ENCODE measurements around the gene NEUROG1. TPM values are rescaled to one million over a fixed set of nuclear protein-coding genes. Genes with fewer than 3 reads are reported as not detected.

Gene NEUROG1
- total and polyA plus RNA-seq, 2 of the 13 experiments (the other 11 are each of a cell fraction or from before 2014, with no cell fraction given): not detected

GRCh38 chr5:135517631-135518030 is 18.1 kb downstream of the NEUROG1 start:
- no peaks in the 10 kb centered on the region for H4K20me1 ChIP-seq (ENCODE audit: insufficient read depth, low read length)
- no peaks in the 10 kb centered on the region for H3K9me3 ChIP-seq (ENCODE audit: low read length)
- BruUV-seq (replicated peaks): no TSS peak
- 1% methylated on average over 4 of the region's 4 CpGs for WGBS (ENCODE audit: low lambda C conversion rate)
- no peak overlapping the region for H2AFZ ChIP-seq (ENCODE audit: low read length)
- no peaks in the 10 kb centered on the region for H3K4me1 ChIP-seq (ENCODE audit: insufficient read depth, low read length)
- DNase-seq (ENCODE audit: low spot score): no peak
- POLR2A ChIA-PET: no interaction called here
- TF ChIP-seq ZNF12 (CRISPR knock-in tag; IDR thresholded peaks at IDR 0.05) (peak; percentile 28; the same call in 1 of the 2 replicates), ZNF205 (CRISPR knock-in tag; IDR thresholded peaks at IDR 0.05) (no peak)
- no peak overlapping the region for H3K4me2 ChIP-seq (ENCODE audit: low read depth, low read length)
- H3K27me3 ChIP-seq (ENCODE audit: control insufficient read depth in 1 of 2, insufficient read depth in 2 of 2, low read length in 2 of 2): no peaks in the 10 kb centered on the region
- in situ Hi-C loops (cut with HindIII; ENCODE audit: extremely low pct_ligation_motif_present, low pct_unique_long_range_greater_than_20kb): no loop called here
- CTCF ChIA-PET (ENCODE audit: low intra/inter-chr PET ratio, low total read pairs): no interaction called here
- no peak for FAIRE-seq
- H3K36me3 ChIP-seq (replicated peaks in 1 of 2; ENCODE audit: control insufficient read depth in 1 of 2, insufficient read depth in 2 of 2, low read length in 2 of 2): no peaks in the 10 kb centered on the region
- H3K9ac ChIP-seq (ENCODE audit: insufficient read depth, low read depth, low read length): no peak overlapping the region
- H3K27ac ChIP-seq (ENCODE audit: extremely low read length, insufficient read depth, low read length): no peak overlapping the region
- no peak overlapping the region for H3K4me3 ChIP-seq (replicated peaks in 1 of 3; ENCODE audit: insufficient read depth in 1 of 3, low read depth in 2 of 3, low read length in 3 of 3)
- intact Hi-C loops (cut with micrococcal nuclease; ENCODE audit: unreplicated experiment): no loop called here
- no peaks in the 10 kb centered on the region for H3K79me2 ChIP-seq (ENCODE audit: insufficient read depth, low read length)
- ATAC-seq: no peak

DNA sequence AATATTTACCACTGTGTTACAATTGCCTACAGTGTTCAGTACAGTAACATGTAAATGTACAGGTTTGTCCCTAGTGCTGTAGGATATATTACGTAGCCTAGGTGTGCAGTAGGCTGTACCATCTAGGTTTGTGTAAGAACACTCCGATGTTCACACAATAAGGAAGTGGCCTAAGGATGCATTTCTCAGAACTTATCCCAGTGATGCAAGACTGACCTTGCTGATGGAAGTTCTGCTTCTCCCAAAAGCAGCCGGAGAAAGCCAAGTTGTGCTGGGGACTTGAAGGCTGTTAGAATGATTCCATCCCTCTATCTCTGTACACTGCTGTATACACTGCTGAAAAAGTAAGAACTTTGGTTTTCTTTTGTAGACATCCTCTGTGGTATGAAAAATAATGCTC is 21.6 kb downstream of the NEUROG1 start:
- Histone ChIP-seq H3K4me2 (ENCODE audit: low read depth, low read length) (no peak overlapping the region), H3K27me3 (ENCODE audit: control insufficient read depth in 1 of 2, insufficient read depth in 2 of 2, low read length in 2 of 2) (peaks cover 0 to 13% of the 10 kb centered on the region in 2 experiments; a peak in 3 of 5 replicates), H3K27ac (ENCODE audit: extremely low read length, insufficient read depth, low read length) (no peak overlapping the region), H4K20me1 (ENCODE audit: insufficient read depth, low read length) (no peaks in the 10 kb centered on the region), H2AFZ (ENCODE audit: low read length) (no peak overlapping the region), H3K4me3 (replicated peaks in 1 of 3; ENCODE audit: insufficient read depth in 1 of 3, low read depth in 2 of 3, low read length in 3 of 3) (no peak overlapping the region), H3K79me2 (ENCODE audit: insufficient read depth, low read length) (no peaks in the 10 kb centered on the region), H3K9me3 (ENCODE audit: low read length) (no peaks in the 10 kb centered on the region), H3K4me1 (ENCODE audit: insufficient read depth, low read length) (peaks cover 15% of the 10 kb centered on the region), H3K9ac (ENCODE audit: insufficient read depth, low read depth, low read length) (no peak overlapping the region), H3K36me3 (replicated peaks in 1 of 2; ENCODE audit: control insufficient read depth in 1 of 2, insufficient read depth in 2 of 2, low read length in 2 of 2) (no peaks in the 10 kb centered on the region)
- in situ Hi-C loops (cut with HindIII; ENCODE audit: extremely low pct_ligation_motif_present, low pct_unique_long_range_greater_than_20kb): no loop called here
- TF ChIP-seq EZH2 (conservative IDR thresholded peaks at IDR 0.05; ENCODE audit: low read depth, low read length) (no peak), SAFB2 (CRISPR knock-in tag; IDR thresholded peaks at IDR 0.05; ENCODE audit: borderline replicate concordance, low read depth) (no peak), ZNF629 (CRISPR knock-in tag; conservative IDR thresholded peaks at IDR 0.05) (no peak), ARNTL (CRISPR knock-in tag; IDR thresholded peaks at IDR 0.05) (no peak), NFATC3 (CRISPR knock-in tag; IDR thresholded peaks at IDR 0.05) (no peak), ZNF33A (CRISPR knock-in tag; IDR thresholded peaks at IDR 0.05; ENCODE audit: borderline replicate concordance) (no peak), KDM1A (CRISPR knock-in tag; IDR thresholded peaks at IDR 0.05) (no peak), REPIN1 (CRISPR knock-in tag; IDR thresholded peaks at IDR 0.05; ENCODE audit: borderline replicate concordance, low read depth) (no peak), PAX8 (CRISPR knock-in tag; IDR thresholded peaks at IDR 0.05; ENCODE audit: borderline replicate concordance) (no peak)
- ATAC-seq (no peak), FAIRE-seq (no peak), DNase-seq (ENCODE audit: low spot score) (no peak)
- BruUV-seq (replicated peaks): no TSS peak
- intact Hi-C loops (cut with micrococcal nuclease; ENCODE audit: unreplicated experiment): no loop called here
- POLR2A ChIA-PET: no interaction called here
- CTCF ChIA-PET (ENCODE audit: low intra/inter-chr PET ratio, low total read pairs): no interaction called here
- 86% methylated on average over 3 of the region's 3 CpGs for WGBS (ENCODE audit: low lambda C conversion rate)
